Activated T-cell treated with anti-CD3 and anti-CD28 coated beads, Interleukin-2, amount 50 U/mL, for 48 hours (primary cell): ENCODE data around the gene MEGF9.
"Not testable (repeated sequence)": the region's sequence is repeated elsewhere in the genome, so short reads cannot be mapped to it uniquely, and the experiment has no call there.

Experiments used
- DNase-seq, 2 experiments: peaks; one replicate each; pipeline ENCODE4 v3.0.0-alpha.2; 2020

The MEGF9 gene

GRCh38 chr9:120570296-120570695 lies 144.0 kb downstream of the MEGF9 start:
- DNase-seq, result no peak

DNA sequence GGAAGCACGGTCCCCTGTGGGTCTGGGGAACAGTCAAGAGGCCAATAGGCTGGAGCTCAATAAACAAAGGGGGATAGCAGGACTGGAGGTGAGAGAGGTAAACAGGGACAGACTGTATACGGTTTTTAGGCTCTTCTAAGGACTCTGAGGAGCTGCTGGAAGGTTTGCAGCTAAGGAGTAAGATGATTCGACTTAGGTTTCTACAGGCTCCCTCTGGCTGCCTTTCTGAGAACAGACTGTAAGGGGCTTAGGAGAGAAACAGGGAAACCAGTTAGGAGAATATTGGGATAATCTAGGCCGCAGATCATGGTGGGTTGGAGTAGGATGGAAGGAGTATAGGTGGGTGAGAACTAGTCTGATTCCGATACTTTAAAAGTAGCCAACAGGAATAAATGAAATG lies 144.7 kb downstream of the MEGF9 start:
- no peak for DNase-seq

DNA sequence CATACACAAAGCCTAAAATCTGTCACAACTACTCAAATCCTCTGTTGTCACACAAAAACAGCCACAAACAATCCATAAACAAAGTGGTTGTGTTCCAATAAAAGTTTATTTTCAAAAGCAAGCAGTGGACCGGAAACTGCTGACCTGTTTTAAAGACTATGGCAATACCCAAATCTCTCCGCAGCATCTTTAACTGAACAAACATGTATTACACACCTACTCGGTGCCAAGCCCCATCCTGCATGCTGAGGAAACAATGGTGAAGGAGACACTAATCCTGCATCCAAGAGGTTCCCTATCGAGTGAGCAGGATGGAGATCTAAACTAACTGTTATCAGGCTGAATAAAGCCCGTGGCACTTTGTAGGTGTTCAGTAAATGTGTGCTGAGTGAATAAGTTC lies 145.5 kb downstream of the MEGF9 start:
- DNase-seq, result no peak

GRCh38 chr9:120567874-120568273 lies 146.4 kb downstream of the MEGF9 start:
- DNase-seq, result no peak

GRCh38 chr9:120567081-120567480 lies 147.2 kb downstream of the MEGF9 start:
- no peak for DNase-seq

GRCh38 chr9:120564589-120564988 lies 149.7 kb downstream of the MEGF9 start:
- DNase-seq, result no peak

DNA sequence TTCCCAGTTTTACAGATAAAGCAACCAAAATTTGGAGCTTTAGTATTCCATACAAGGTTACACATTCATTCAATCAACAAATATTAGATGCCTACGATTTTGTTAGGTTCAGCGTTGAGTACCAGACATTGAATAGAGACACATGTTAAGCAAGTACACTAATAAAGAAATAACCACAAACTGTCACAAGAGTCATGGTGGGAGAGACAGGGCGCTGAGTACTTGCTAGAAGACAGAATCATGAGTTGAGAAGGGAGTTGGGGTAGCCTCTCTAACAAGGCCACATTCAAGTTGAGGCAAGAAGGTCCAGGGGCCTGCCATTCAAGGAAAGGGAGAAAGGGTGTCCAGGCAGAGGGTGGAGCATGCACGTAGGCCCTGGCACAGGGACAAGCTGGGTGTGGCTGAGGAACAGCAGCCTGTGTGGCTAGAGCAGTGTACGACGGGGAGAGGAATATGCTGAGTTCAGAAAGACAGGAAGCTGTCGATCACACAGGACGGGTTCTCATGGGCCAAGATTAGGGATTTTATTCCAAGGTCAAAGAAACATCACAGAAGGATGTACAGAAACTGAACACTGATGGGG lies 151.3 kb downstream of the MEGF9 start:
- no peak for DNase-seq

DNA sequence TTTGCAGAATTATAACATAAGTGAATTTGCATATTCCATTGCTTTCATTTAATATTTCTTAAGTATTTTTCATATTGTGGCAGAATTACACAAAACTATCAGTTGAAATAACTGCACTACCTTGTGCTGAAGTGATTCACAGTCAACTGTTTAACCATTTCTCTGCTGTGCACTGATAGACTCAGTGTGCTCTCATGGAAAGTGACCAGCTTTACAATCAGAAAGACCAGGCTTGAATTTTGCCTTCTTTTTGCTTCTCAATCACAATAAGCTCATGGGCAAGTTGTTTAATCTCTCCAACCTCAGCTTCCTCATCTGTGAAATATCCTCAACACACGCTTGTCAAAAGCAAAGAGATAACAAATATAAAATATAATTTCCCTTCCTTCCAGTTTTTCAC lies 152.6 kb downstream of the MEGF9 start:
- DNase-seq, result no peak

GRCh38 chr9:120559546-120559945 lies 154.7 kb downstream of the MEGF9 start:
- no peak for DNase-seq

- no peak for DNase-seq
Measured at GRCh38 chr9:120558454-120558853, 155.8 kb downstream of the MEGF9 start.

- DNase-seq, result no peak
Measured at GRCh38 chr9:120557205-120557604, 157.1 kb downstream of the MEGF9 start.

DNA sequence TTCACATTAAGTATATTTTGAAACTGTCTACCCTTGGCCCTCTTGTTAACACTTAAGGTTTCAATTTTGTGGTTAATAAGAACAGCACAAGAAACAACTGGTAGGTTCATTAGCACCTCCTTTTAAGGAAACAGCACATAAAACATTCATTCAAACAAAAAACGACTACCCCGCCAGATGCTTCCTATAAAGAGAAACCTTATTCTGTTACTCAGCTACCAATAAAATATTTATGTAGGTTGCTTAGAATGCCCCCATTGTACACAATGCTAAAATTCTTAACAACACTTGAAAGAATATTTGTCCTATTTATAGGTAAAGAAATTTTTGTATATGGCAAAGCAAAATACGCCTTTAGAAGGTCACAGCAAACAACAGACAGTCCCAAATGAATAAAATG lies 157.5 kb downstream of the MEGF9 start:
- no peak for DNase-seq

GRCh38 chr9:120555839-120556238 lies 158.4 kb downstream of the MEGF9 start:
- no peak for DNase-seq

DNA sequence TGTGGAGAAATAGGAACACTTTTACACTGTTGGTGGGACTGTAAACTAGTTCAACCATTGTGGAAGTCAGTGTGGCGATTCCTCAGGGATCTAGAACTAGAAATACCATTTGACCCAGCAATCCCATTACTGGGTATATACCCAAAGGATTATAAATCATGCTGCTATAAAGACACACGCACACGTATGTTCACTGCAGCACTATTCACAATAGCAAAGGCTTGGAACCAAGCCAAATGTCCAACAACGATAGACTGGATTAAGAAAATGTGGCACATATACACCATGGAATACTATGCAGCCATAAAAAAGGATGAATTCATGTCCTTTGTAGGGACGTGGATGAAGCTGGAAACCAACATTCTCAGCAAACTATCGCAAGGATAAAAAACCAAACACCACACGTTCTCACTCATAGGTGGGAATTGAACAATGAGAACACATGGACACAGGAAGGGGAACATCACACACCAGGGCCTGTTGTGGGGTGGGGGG lies 162.0 kb downstream of the MEGF9 start:
- not testable (repeated sequence) for DNase-seq
